Suprapubic skin (tissue), 4 donors: ENCODE measurements around the gene RFPL2.

Source experiments
- EP300 ChIP-seq: sonication (generic); formaldehyde crosslinking; IDR thresholded peaks from one replicate; pipeline ENCODE4 v1.6.1; 2017; ENCODE audit warnings: antibody characterized with exemption
- POLR2AphosphoS5 ChIP-seq, 3 donors: sonication (generic); formaldehyde crosslinking; IDR thresholded peaks; one replicate each; pipeline ENCODE4 v1.6.1; 2017; ENCODE audit warnings: antibody characterized with exemption in 3 of 3

DNA sequence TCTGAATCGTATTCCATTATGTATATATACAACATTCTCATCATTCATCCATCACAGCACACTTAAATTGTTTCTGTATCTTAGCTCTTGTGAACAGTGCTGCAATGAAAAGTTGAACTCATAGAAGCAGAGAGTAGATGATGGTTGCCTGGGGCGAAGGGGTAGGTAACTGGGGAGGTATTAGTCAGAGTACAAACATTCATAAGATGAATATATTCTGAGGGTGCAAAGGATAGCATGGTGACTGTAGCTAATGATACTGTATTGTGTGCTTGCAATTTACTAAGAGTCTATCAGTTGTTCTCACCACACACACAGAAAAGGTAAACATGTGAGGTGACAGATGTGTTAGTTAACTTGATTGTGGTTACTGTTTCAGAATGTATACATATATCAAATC lies 12.6 kb upstream of the RFPL2 start:
- TF ChIP-seq EP300: no peak
- no peak for TF ChIP-seq POLR2AphosphoS5 (IDR thresholded peaks at IDR 0.05)
